Activated CD4-positive, alpha-beta T cell treated with anti-CD3 and anti-CD28 coated beads, Interleukin-2, amount 50 U/mL, for 1 hour (primary cell): ENCODE results near the gene RAD51B.
"Not testable (repeated sequence)": the region's sequence is repeated elsewhere in the genome, so short reads cannot be mapped to it uniquely, and the experiment has no call there.

Experiments
- DNase-seq: peaks from one replicate; pipeline ENCODE4 v3.0.0-alpha.2; 2020

RAD51B gene

DNA sequence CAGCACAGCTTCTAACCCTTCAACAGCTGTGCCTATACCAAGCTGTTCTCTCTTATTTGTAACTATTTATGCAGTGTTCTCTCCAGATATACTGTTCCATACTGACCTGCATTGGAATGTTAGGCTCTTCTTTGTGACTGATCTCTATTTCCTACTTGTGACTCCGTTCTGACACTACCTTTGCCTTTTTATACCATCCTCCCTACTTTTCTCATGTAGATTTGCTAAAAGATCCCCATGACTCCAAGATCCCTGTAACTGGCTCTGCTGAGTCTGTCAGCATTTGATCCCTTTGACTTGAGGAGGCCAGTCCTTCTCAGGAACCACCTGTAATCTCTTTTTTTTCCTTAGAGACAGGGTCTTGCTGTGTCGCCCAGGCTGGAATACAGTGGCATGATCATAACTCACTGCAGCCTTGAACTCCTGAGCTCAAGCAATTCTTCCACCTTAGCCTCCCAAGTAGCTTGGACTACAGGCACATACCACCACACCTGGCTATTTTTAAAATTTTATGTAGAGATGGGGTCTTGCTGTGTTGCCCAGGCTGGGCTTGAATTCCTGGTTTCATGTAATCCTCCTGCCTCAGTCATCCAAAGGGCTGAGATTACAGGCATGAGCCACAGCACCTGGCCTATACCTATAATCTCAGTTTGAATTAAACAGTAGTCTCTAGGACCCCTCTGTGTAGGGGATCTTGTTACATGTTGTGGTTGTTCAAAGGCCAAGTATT lies 605.0 kb downstream of the RAD51B start:
- no peak for DNase-seq

DNA sequence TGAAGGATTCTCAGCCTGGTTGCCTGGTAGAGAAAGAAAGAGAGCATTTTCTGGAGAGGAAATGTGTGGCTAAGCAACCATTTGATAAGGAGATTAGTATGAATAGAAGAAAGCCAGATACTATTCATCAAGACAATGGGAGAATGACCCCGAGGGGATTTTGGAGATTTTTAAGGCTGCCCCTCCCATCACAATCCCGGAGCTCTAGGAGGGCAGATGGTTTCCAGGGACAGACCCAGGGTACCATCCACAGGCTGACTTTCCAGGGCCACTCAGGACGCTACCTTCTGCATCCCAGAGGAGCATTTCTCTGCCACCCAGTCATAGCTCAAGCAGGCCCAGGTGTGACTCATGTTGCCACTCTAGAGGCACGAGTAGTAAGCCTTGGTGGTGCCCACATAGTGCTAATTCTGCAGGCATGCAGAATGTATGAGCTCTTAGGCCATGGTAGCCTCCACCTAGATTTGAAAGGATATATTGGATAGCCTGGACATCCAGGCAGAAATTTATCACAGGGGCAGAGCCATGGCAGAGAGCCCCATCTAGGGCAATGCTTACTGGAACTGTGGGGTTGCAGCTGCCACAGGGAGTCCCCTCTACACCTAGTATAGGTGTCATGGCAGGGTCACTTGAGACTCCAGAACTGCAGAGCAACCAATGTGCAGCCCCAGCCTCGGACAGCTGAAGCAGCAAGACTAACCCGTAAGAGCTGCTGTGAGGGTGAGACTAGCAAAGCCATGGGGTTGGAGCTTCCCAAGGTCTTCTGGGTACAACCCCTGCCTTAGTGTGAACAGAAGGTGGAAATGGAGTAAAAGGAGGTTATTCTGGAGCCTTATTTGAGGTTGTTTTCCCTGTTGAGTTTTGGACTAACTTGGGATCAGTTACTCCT lies 607.3 kb downstream of the RAD51B start:
- no peak for DNase-seq

DNA sequence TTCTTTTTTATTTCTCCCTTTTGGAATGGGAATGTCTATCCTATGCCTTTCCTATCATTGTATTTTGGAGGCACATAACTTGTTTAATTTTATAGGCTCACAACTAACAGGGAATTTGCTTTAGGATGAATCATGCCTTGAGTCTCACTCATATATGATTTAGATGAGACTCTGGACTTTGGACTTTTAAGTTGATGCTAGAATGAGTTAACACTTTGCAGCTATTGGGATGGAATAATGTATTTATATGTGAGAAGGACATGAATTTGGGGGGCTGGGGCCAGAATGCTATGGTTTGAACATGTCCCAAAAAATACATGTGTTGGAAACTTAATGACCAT lies 607.9 kb downstream of the RAD51B start:
- DNase-seq, result no peak

DNA sequence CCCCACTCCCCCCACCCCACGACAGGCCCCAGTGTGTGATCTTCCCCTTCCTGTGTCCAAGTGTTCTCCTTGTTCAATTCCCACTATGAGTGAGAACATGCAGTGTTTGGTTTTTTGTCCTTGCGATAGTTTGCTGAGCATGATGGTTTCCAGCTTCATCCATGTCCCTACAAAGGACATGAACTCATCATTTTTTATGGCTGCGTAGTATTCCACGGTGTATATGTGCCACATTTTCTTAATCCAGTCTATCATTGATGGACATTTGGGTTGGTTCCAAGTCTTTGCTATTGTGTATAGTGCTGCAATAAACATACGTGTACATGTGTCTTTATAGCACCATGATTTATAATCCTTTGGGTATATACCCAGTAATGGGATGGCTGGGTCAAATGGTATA lies 609.3 kb downstream of the RAD51B start:
- not testable (repeated sequence) for DNase-seq

DNA sequence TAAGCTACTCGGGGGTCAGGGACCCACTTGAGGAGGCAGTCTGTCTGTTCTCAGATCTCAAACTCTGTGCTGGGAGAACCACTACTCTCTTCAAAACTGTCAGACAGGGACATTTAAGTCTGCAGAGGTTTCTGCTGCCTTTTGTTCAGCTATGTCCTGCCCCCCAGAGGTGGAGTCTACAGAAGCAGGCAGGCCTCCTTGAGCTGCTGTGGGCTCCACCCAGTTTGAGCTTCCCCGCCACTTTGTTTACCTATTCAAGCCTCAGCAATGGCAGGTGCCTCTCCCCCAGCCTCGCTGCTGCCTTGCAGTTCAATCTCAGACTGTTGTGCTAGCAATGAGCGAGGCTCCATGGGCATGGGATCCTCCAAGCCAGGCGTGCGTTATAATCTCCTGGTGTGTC lies 614.6 kb downstream of the RAD51B start:
- not testable (repeated sequence) for DNase-seq

DNA sequence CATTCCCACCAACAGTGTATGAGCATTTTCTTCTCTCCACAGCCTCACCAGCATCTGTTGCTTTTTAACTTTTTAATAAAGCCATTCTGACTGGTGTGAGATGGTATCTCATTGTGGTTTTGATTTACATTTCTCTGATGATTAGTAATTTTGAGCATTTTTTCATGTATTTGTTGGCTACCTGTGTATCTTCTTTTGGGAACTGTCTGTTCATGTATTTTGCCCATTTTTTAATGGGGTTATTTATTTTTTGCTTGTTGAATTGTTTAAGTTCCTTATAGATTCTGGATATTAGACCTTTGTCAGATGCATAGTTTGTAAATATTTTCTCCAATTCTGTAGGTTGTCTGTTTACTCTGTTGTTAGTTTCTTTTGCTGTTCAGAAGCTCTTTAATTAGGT lies 616.1 kb downstream of the RAD51B start:
- not testable (repeated sequence) for DNase-seq

DNA sequence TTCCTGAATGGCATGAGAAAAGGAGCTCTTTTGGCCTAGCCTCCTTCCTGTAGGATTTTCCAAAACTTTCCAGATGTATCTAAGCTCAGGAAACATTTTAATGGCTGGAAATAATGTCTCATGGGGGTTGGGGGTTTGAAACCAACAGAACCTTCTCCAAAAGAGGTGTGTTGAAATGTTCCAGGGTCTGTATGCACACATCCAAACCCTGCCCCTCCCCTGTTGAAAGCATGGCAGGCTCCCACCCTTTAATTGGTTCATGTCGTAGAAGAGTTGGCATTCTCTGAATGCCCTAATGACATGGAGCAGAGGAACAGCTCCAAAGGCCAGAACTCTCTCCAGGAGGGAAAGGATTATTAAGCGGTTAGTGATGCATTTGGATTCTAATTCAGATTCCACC lies 620.1 kb downstream of the RAD51B start:
- no peak for DNase-seq

DNA sequence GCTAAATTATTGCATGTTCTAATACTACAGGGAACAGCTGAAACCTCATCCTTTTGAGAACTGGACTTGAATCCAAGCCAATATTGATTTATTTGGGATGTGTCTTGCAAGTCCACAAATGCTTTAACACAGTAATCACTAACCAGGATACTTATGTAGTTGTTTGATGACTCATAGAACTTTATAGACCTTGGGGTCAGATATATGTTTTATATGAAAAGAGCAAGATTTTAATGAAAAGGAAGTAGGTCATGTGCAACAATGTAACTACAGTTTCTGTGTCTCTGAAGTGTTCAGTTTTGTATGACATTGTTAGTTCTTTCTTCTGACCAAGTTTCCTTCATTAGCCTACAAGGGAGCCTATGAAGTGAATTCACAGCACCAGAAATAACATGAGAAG lies 621.2 kb downstream of the RAD51B start:
- DNase-seq, result no peak

DNA sequence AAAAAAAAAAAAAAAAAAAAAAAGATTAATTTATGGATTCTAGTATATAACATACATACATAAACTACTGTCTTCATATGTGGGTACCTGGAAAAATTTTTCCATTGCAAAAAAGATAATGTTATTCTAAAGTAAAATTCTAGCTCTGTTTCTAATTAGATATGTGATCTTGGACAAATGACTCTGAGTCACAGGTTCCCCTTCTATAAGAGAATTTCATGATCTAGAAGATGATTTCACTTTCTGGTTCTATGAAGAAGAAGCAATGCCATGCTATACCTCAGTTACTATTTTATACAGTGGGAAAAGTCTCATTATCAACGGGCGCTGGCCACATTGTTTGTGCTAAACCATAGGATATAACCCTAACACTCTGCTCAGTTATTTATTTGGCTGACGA lies 622.0 kb downstream of the RAD51B start:
- DNase-seq, result no peak

DNA sequence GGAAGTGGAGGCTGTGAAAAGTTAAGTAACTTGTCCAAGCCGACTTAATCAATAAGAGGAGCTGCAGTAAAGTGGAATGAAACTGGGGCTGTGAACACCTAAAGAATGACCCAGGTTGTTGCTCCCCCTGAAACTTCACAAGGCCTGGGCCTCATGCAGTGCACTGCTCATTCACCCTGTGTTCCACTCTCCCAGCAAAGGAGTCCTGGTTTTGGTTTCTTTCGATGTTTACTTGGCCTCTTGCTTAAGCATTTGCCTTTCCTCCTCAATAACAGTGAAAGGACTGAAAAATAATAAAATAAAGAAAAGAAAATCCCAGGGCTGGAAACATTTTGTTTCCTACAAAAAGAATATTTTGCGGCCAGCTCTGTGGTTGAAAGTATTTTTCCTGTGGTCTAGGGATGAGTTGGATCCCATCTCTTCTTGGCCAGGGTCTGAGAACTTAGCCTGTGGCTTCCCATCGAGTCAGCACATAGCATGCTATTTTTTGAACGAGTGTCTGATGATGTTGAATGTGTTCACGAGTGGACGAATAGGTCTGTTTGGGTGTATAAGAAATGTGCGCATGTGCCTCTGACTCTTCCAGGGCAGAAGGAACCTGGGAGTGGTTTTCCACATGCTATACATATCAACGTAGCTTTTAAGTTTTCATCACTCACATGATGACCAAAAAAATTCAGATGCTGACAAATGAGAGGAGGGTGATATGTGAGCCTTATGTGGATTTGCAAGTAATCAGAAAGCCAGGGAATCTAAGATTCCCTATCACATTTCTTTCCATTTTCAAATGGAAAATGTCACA lies 623.5 kb downstream of the RAD51B start:
- no peak for DNase-seq

DNA sequence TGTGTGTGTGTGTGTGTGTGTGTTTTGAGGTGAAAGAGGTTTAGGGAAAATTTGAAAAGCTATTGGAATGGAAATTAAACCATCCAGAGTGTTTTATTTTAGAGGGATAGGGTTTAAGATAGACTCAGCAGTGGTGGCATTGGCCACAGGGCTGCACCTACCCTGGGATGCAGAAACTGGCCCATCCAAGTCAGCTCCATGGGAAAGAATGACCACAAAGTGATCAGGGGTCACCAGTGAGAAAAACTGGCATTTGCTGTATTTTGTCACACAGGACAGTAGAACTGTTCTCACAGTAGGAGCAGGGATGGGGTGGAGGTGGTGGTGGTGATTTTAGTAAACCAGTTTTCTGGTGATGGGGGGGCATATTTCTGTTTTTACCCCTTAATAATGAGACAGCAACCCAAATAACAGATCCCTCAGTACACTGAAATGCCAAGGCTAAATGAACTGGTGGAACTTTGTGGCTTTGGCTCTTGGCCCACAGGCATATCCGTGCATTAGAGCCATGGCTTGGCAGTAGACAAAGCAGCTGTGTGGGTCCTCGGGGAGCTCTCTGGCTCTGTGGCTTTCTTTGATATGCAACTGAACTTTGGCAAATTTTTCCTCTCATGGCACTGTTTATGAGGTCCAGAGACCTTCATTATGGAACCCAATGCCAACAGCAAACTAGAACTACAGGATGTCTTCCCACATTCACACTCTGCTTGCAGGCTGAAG lies 625.0 kb downstream of the RAD51B start:
- DNase-seq, result no peak

DNA sequence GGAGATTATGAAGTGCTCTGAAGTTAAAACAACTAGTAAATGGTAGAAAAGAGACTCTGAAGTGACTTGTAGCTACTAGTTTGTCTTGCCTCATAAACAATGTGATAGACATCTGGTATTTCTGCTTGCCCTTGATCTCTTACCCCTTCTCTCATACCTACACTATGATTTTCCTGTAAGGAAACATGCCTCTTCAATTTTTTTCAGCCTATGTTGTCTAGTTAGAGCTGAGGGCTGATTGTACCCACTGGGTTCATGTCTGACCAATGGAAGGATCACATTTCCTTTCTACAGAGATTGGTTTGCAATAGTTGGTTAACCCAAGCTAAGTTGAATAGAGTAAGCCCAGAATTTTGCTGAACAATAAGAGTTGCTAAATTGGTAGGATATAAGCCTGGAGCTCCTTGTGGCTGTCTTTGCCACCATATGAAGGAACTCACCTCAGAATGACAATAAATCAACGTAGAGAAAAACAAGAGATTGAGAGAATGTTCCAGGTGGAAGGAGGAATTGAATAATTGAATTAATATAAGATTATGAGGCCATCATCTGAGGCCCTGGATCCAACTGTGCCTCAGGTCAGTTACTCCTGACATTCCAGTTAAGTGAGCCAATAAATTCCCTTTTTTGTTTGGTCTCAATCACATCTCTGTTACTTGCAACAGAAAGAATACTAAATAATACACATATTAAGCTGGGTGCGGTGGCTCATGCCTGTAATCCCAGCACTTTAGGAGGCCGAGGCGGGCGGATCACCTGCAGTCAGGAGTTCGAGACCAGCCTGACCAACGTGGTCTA lies 626.9 kb downstream of the RAD51B start:
- no peak for DNase-seq

DNA sequence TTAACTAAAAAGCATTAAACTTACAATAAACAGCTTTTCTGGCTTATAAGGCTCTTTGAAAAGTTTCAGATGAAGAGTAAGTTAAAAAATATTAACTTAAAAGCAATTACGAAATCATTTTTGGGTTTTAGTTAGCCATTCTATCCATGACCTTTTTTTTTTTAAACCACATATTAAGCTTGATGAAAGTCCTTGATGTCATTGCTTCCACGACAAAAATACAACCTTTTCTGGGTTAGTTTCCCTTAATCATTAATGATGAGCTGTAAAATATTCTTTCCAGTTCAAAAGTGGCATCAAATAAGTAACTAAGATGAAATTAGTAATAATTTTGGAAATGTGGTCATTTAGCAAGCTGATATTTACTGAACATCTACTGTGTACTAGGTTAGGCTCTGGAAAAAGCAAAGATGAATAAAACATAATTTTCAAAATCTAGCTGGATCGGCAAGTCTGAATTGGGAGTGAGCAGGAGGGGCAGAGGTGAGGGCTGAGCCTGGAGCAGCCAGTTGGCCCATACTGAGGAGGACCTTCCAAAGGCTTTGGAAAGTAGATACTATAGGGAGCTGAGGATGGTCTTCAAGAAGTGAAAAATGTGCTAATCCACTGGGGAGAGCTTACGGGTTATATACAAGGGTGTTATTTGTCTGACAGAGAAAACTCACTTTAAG lies 628.1 kb downstream of the RAD51B start:
- no peak for DNase-seq

DNA sequence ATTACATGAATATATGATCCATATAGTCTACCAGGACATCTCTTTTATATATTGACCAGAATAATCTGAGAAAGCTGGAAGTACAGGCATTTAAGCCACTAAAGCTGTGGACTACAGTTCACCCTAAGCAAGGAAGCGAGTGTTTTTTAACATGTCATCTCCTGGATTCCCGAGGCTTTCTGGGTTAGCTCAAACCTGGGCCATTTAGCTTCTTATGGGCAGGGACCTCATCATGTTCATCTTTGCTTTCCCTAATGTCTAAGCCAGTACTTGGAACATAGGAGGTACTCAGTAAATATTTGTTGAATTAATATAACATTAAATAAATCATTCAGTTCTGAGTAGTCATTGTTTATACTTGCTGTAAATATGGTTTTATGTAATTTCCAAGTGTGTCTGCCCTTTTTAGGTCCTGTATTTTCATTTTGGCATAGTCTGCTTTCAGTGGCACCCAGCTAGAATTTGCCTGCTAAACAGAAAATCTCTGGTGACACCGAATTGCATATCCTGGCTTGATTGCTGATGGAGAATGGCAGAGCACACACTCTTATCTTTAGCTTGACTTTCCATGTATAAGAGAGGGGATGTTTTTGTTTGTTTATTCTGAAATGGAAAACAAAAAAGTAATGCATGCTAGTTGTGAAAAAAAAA lies 628.8 kb downstream of the RAD51B start:
- DNase-seq, result no peak

DNA sequence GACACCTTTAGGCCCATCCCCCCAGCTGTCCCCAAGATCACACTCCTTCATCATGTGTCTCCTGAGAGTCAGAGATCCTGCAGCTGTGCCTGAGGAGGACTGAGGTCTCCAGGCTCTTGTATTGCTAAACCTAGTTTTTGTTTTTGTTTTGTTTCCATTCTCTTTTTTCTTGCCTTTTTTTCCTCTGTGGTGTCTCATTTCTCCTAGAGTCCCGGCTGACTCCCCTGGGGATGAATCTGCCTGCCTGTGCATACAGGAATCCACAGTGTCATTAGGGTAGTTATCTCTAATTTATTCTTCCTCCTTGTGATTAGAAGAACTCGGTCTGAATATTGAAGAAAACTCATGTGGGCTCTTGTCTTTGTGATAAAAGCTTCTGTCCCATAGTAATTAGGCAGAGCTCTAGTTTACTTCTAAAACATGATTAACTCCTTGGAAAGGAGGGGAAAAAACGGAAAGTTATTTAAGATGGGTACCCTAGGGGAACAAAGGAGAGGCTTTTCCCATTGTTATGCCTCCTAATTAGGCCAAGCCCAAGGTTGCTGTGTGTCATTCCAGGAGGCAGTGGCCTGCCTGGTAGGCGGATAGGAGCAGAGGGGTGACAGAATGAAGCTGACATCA lies 630.1 kb downstream of the RAD51B start:
- DNase-seq, result no peak

DNA sequence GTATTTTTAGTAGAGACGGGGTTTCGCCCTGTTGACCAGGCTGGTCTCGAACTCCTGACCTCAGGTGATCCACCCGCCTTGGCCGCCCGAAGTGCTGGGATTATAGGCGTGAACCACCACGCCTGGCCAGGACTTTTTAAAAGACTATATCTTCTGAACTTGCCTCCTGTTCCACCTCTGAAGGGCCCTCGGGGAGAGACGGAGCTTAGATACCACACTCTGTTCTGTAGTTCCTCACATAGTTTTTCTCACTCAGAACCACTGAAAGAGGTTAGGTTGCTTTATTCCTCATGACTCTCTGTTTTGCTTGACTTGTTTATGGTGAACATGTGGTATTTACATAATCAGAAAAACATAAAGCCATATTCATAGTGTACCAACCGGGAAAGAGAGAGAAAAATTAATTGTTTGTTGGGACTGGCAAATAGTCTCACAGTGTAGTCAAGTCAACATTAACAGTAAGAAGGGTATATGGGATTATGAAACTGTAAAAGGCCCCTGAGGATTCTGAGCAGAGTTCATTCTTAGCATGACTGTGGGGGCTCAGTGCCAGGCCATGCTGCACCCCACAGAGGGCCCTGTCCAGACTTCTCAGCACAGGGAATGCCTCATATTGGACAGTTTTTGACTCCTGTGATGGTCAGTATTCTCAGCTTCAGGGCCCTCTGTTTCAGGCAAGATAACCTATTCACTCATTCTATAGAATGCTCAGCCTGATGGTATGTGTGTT lies 631.0 kb downstream of the RAD51B start:
- no peak for DNase-seq

DNA sequence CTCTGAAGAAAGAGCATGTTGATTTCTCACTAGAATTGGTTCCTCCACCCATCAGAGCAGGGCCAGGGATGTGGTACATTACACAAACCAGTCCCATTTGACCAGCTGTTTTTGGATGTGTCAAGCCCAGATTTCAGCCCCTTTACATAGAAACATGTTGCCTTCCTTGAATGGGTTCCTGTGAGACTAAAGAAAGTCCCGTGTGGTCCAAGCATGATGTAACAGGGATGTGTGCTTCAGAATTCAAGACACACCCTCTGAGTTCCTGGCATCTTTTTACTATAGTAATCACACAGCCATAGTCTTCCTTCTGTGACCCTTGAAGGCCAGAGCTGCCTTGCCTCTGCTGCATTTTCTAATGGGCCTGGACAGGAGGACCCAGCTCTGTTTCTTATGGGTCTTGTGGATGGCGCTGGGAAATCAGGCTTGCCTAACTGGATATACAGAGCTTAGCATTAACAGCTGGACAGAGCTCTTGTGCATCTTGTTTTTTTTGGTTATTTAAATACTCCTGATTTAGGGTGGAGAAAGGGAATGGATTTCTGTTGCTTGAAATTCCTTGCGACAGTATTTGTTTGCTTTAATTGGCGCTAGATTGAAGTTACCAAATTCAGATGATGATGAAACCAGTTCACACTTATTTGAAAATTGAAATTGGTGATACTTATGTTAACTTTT lies 632.3 kb downstream of the RAD51B start:
- DNase-seq, result no peak

DNA sequence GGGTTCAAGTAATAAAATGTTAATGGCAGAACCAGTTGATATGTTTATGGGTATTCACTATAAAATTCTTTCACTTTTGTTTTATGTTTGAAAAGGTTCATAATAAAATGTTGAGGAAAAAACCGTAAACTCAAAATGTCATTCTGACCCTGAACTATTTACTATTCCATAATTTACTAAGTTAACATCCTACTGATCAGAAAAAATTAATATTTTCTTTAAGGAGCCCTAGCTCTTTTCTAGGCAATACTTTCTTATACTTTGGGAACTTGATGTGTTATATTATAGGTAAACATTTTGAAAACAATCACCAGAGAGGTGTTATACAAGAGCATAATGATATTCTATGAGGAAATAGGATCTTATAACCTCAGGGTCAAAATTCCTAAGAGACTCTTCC lies 638.7 kb downstream of the RAD51B start:
- DNase-seq, result no peak

DNA sequence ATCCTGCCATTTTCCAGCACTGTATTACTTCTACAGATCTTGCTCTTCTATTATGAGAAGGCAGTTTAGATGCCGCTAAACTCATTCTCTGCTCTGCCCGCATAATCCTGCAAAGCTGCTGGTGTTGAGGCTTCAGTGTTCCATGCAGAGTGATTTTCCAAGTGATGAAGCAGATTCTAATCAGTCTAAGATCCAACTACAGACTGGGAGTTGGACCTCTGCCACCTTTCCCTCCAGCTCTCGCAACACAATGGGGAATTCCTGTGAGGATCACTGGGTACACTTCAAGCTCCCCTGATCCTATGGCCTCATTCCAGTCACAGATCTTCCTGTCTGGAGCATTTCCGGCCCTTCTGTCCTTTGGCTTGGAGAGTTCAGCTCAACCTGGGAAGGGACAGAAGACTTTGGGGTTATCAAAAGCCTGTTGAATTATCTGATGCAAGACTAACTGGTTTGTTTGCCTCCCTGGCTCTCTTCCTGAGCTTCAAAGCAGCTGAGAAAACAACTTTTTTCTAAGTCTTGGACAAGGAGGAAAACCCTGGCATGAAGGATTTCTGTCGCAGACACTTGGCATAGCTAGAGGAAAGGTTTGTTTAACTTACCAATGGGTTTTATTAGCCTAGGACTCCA lies 639.4 kb downstream of the RAD51B start:
- DNase-seq, result no peak
